Skeletal muscle tissue (tissue), 4 donors: ENCODE results near the gene NANS. TPM values are rescaled to one million over a fixed set of nuclear protein-coding genes. Genes with fewer than 3 reads are reported as not detected.
"Not testable (repeated sequence)": the region's sequence is repeated elsewhere in the genome, so short reads cannot be mapped to it uniquely, and the experiment has no call there.

Experiments used
- H3K27ac ChIP-seq: one replicate; pipeline ENCODE4 v1.7.0; 2013; ENCODE audit warnings: mild to moderate bottlenecking, low read depth, low read length, inconsistent platforms
- H3K27me3 ChIP-seq, 3 donors: one replicate each; pipeline ENCODE4 v1.7.0; 2013; ENCODE audit warnings: low read length in 3 of 3; ENCODE audit not compliant: control insufficient read depth in 3 of 3, insufficient read depth in 3 of 3
- H3K36me3 ChIP-seq, 3 donors: one replicate each; pipeline ENCODE4 v1.7.0; 2013; ENCODE audit warnings: low read length in 3 of 3; ENCODE audit not compliant: control insufficient read depth in 3 of 3, insufficient read depth in 3 of 3
- H3K4me1 ChIP-seq, 3 donors: one replicate each; pipeline ENCODE4 v1.7.0; 2013; ENCODE audit warnings: low read length in 3 of 3, mild to moderate bottlenecking in 3 of 3; ENCODE audit not compliant: control insufficient read depth in 3 of 3, insufficient read depth in 3 of 3
- H3K4me3 ChIP-seq, 3 donors: one replicate each; pipeline ENCODE4 v1.7.0; 2013; ENCODE audit warnings: low read length in 3 of 3
- H3K9ac ChIP-seq, 3 donors: one replicate each; pipeline ENCODE4 v1.7.0; 2013; ENCODE audit warnings: low read length in 3 of 3, mild to moderate bottlenecking in 3 of 3, moderate library complexity in 2 of 3, low read depth in 1 of 3
- H3K9me3 ChIP-seq, 3 donors: one replicate each; pipeline ENCODE4 v1.7.0; 2013; ENCODE audit warnings: low read length in 3 of 3; ENCODE audit not compliant: control insufficient read depth in 3 of 3
- total RNA-seq: library from RNA; depleted of rRNA; stranded (reverse); fragments of >200 nt; gene quantifications from one replicate; pipeline ENCODE4 v1.2.3, GENCODE V29; 2014
- donor health status: Osteomylitis.

The NANS gene
- total RNA-seq, 1 donor from 2014 or later = 32.4 TPM

- H3K4me1 ChIP-seq = peaks cover 23 to 43% (median 42%) of the 10 kb centered on the region in 3 donors
- H3K4me3 ChIP-seq = no peak overlapping the region
- H3K9me3 ChIP-seq = no peaks in the 10 kb centered on the region
- H3K27ac ChIP-seq = no peak overlapping the region
- H3K36me3 ChIP-seq = peaks cover 17 to 42% (median 31%) of the 10 kb centered on the region in 3 donors
- H3K9ac ChIP-seq = no peak overlapping the region
- H3K27me3 ChIP-seq = no peaks in the 10 kb centered on the region
Observed at GRCh38 chr9:98018347-98018746, 38.2 kb upstream of the NANS start.

GRCh38 chr9:98019098-98019497, 37.4 kb upstream of the NANS start:
- Histone ChIP-seq H3K9me3 (no peaks in the 10 kb centered on the region), H3K27ac (no peak overlapping the region), H3K4me1 (peaks cover 23 to 43% (median 42%) of the 10 kb centered on the region in 3 donors), H3K9ac (no peak overlapping the region), H3K36me3 (peaks cover 11 to 36% (median 25%) of the 10 kb centered on the region in 3 donors), H3K4me3 (no peak overlapping the region), H3K27me3 (no peaks in the 10 kb centered on the region)

GRCh38 chr9:98019869-98020268, 36.7 kb upstream of the NANS start:
- not testable (repeated sequence) for H3K9me3 ChIP-seq, H3K9ac ChIP-seq, H3K4me3 ChIP-seq, H3K27ac ChIP-seq, H3K27me3 ChIP-seq
- H3K4me1 ChIP-seq = peaks cover 23 to 43% (median 42%) of the 10 kb centered on the region in 3 donors
- H3K36me3 ChIP-seq = peaks cover 8 to 30% (median 19%) of the 10 kb centered on the region in 3 donors

- Histone ChIP-seq H3K36me3 (peaks cover 7 to 23% (median 13%) of the 10 kb centered on the region in 3 donors), H3K4me1 (peaks cover 23 to 43% (median 42%) of the 10 kb centered on the region in 3 donors), H3K4me3 (no peak overlapping the region), H3K27ac (no peak overlapping the region), H3K9ac (no peak overlapping the region), H3K9me3 (no peaks in the 10 kb centered on the region), H3K27me3 (no peaks in the 10 kb centered on the region)
Observed at GRCh38 chr9:98020476-98021145, 35.9 kb upstream of the NANS start.

- Histone ChIP-seq H3K27ac (peak overlapping the region; percentile 50), H3K9ac (peak overlapping the region in 2 of 3 donors; percentile 16 to 23), H3K27me3 (no peaks in the 10 kb centered on the region), H3K4me3 (peak overlapping the region in 1 of 3 donors; percentile 6), H3K4me1 (peaks cover 23 to 43% (median 42%) of the 10 kb centered on the region in 3 donors), H3K36me3 (peaks cover 0 to 14% (median 9%) of the 10 kb centered on the region in 3 donors), H3K9me3 (no peaks in the 10 kb centered on the region)
Observed at GRCh38 chr9:98021306-98022040, 35.1 kb upstream of the NANS start.

GRCh38 chr9:98022447-98022846, 34.1 kb upstream of the NANS start:
- Histone ChIP-seq H3K4me1 (peaks cover 19 to 37% (median 35%) of the 10 kb centered on the region in 3 donors), H3K4me3 (no peak overlapping the region), H3K27me3 (no peaks in the 10 kb centered on the region), H3K9ac (no peak overlapping the region), H3K9me3 (no peaks in the 10 kb centered on the region), H3K36me3 (peaks cover 0 to 14% (median 9%) of the 10 kb centered on the region in 3 donors), H3K27ac (peak overlapping the region; percentile 50)

GRCh38 chr9:98024702-98025101, 31.8 kb upstream of the NANS start:
- H3K36me3 ChIP-seq = no peaks in the 10 kb centered on the region
- H3K9me3 ChIP-seq = no peaks in the 10 kb centered on the region
- no peaks in the 10 kb centered on the region for H3K27me3 ChIP-seq
- peaks cover 16 to 19% (median 19%) of the 10 kb centered on the region in 3 donors for H3K4me1 ChIP-seq
- H3K4me3 ChIP-seq = no peak overlapping the region
- no peak overlapping the region for H3K27ac ChIP-seq
- no peak overlapping the region for H3K9ac ChIP-seq

GRCh38 chr9:98031169-98031568, 25.4 kb upstream of the NANS start:
- peaks cover 10 to 14% (median 13%) of the 10 kb centered on the region in 3 donors for H3K4me1 ChIP-seq
- no peak overlapping the region for H3K9ac ChIP-seq
- H3K27ac ChIP-seq = no peak overlapping the region
- no peaks in the 10 kb centered on the region for H3K36me3 ChIP-seq
- H3K4me3 ChIP-seq = no peak overlapping the region
- H3K9me3 ChIP-seq = no peaks in the 10 kb centered on the region
- no peaks in the 10 kb centered on the region for H3K27me3 ChIP-seq

GRCh38 chr9:98031935-98032334, 24.6 kb upstream of the NANS start:
- H3K9me3 ChIP-seq = no peaks in the 10 kb centered on the region
- no peak overlapping the region for H3K9ac ChIP-seq
- no peaks in the 10 kb centered on the region for H3K27me3 ChIP-seq
- no peak overlapping the region for H3K4me3 ChIP-seq
- H3K4me1 ChIP-seq = peaks cover 13 to 19% (median 17%) of the 10 kb centered on the region in 3 donors
- no peak overlapping the region for H3K27ac ChIP-seq
- H3K36me3 ChIP-seq = no peaks in the 10 kb centered on the region
